Keratinocyte (primary cell): ENCODE data around the gene TPRX1. TPM values are rescaled to one million over a fixed set of nuclear protein-coding genes. Genes with fewer than 3 reads are reported as not detected.

ENCODE experiments used
- DNase-seq: peaks from one replicate; pipeline ENCODE4 v3.0.0-alpha.2; 2011; ENCODE audit warnings: low read depth, missing footprints, low spot score
- FAIRE-seq: peaks from 2 replicates; lab custom pipeline; 2011; peaks lifted over from hg19 to GRCh38; lab: Jason Lieb, UNC
- H2AFZ ChIP-seq: 2 replicates; pipeline ENCODE4 v1.6.0; 2012; ENCODE audit warnings: low read length, control low read depth, inconsistent platforms; ENCODE audit not compliant: control insufficient read depth
- H3K27ac ChIP-seq: 2 replicates; pipeline ENCODE4 v1.5.1; 2011; ENCODE audit warnings: low read length; ENCODE audit not compliant: control insufficient read depth, insufficient read depth
- H3K27me3 ChIP-seq: 3 replicates; pipeline ENCODE4 v1.6.0; 2011; ENCODE audit warnings: low read length; ENCODE audit not compliant: control insufficient read depth, insufficient read depth; ENCODE audit errors: extremely low read depth
- H3K36me3 ChIP-seq, 2 experiments: 2 replicates in 1 of 2; 3 replicates in 1 of 2; pipeline ENCODE4 v1.5.1; 2011; ENCODE audit warnings: low read length in 2 of 2, mild to moderate bottlenecking in 1 of 2; ENCODE audit not compliant: control insufficient read depth in 2 of 2, insufficient read depth in 2 of 2; ENCODE audit errors: extremely low read depth in 1 of 2
- H3K4me1 ChIP-seq: 3 replicates; pipeline ENCODE4 v1.5.1; 2011; ENCODE audit warnings: low read length; ENCODE audit not compliant: control insufficient read depth, insufficient read depth; ENCODE audit errors: extremely low read depth
- H3K4me2 ChIP-seq: 3 replicates; pipeline ENCODE4 v1.6.0; 2011; ENCODE audit warnings: low read depth, low read length; ENCODE audit not compliant: control insufficient read depth, insufficient read depth; ENCODE audit errors: extremely low read depth
- H3K4me3 ChIP-seq, 3 experiments: fragments of 200-600 bp in 1 of 3; sonication (generic) in 1 of 3; 2 replicates in 2 of 3; 3 replicates in 1 of 3; pipeline ENCODE4 v1.5.1; 2011 to 2016; ENCODE audit warnings: low read length in 3 of 3, mild to moderate bottlenecking in 3 of 3, control low read depth in 2 of 3, inconsistent platforms in 1 of 3, low read depth in 1 of 3, mixed read lengths in 1 of 3, mixed run types in 1 of 3, moderate library complexity in 1 of 3; ENCODE audit not compliant: control insufficient read depth in 2 of 3, insufficient read depth in 2 of 3; ENCODE audit errors: extremely low read depth in 1 of 3
- H3K79me2 ChIP-seq: 2 replicates; pipeline ENCODE4 v1.6.0; 2012; ENCODE audit warnings: low read length; ENCODE audit not compliant: control insufficient read depth, insufficient read depth
- H3K9ac ChIP-seq: 3 replicates; pipeline ENCODE4 v1.6.0; 2011; ENCODE audit warnings: low read length; ENCODE audit not compliant: control insufficient read depth, insufficient read depth; ENCODE audit errors: extremely low read depth
- H3K9me1 ChIP-seq: 3 replicates; pipeline ENCODE4 v1.6.0; 2011; ENCODE audit warnings: low read length; ENCODE audit not compliant: control insufficient read depth, insufficient read depth; ENCODE audit errors: extremely low read depth
- H3K9me3 ChIP-seq: 2 replicates; pipeline ENCODE4 v1.5.1; 2012; ENCODE audit warnings: low read depth, low read length; ENCODE audit not compliant: control insufficient read depth
- H4K20me1 ChIP-seq: 3 replicates; pipeline ENCODE4 v1.6.0; 2011; ENCODE audit warnings: low read length; ENCODE audit not compliant: control insufficient read depth, insufficient read depth; ENCODE audit errors: extremely low read depth
- CTCF ChIP-seq, 3 experiments: IDR thresholded peaks in 1 of 3; conservative IDR thresholded peaks in 1 of 3; optimal IDR thresholded peaks in 1 of 3; 2 replicates in 2 of 3; 3 replicates in 1 of 3; pipeline versions ENCODE3 to v1.5.1; 2011; ENCODE audit warnings: low read length in 3 of 3, mild to moderate bottlenecking in 3 of 3, moderate library complexity in 2 of 3, control low read depth in 1 of 3, inconsistent platforms in 1 of 3; ENCODE audit not compliant: insufficient read depth in 2 of 3; ENCODE audit errors: extremely low read depth in 1 of 3
- EZH2 ChIP-seq: IDR thresholded peaks from one replicate; pipeline ENCODE4 v1.6.1; 2012; ENCODE audit warnings: inconsistent platforms, mild to moderate bottlenecking, low read length, moderate library complexity
- dilution Hi-C: fragments of 300-500 bp; cut with MboI; formaldehyde crosslinking; loops from one replicate; pipeline ENCODE4 v1.7.0; 2020; ENCODE audit warnings: low sequenced_read_pairs; ENCODE audit not compliant: extremely low pct_ligation_motif_present
- polyA plus RNA-seq, 5 experiments: library from polyadenylated mRNA; depleted of rRNA in 3 of 5; stranded (reverse) in 3 of 5; stranded (forward) in 1 of 5; unstranded in 1 of 5; fragments of >200 nt; gene quantifications; 1 replicate in 1 of 5; 2 replicates in 3 of 5; 3 replicates in 1 of 5; pipeline versions ENCODE4 v1.2.1 to v1.2.3, GENCODE V29; 2011 to 2012; ENCODE audit warnings: missing spikeins in 2 of 5, low read depth in 1 of 5, low replicate concordance in 1 of 5

The TPRX1 gene
- polyA plus RNA-seq, 1 donor (not counting 4 experiments of a cell fraction or from before 2014, with no cell fraction given): not detected

- DNase-seq (no peak), FAIRE-seq (no peak)
- Histone ChIP-seq H3K9me3 (no peaks in the 10 kb centered on the region), H3K27ac (no peak overlapping the region), H3K4me2 (no peak overlapping the region), H3K9me1 (no peaks in the 10 kb centered on the region), H3K4me3 (no peak overlapping the region), H3K36me3 (no peaks in the 10 kb centered on the region), H2AFZ (no peak overlapping the region), H3K27me3 (no peaks in the 10 kb centered on the region), H3K9ac (no peak overlapping the region), H3K79me2 (no peaks in the 10 kb centered on the region), H4K20me1 (no peaks in the 10 kb centered on the region), H3K4me1 (no peaks in the 10 kb centered on the region)
- dilution Hi-C loops: no loop called here
- no peak for TF ChIP-seq CTCF (optimal IDR thresholded peaks at IDR 0.05 in 1 of 3, IDR thresholded peaks at IDR 0.05 in 1 of 3, conservative IDR thresholded peaks at IDR 0.05 in 1 of 3; ENCODE audit: extremely low read depth in 1 of 3, insufficient read depth in 2 of 3, low read length in 3 of 3)
- no peak for TF ChIP-seq EZH2
Measured at GRCh38 chr19:47813995-47814328, 9.6 kb upstream of the TPRX1 start.

GRCh38 chr19:47813304-47813994, 9.1 kb upstream of the TPRX1 start:
- Histone ChIP-seq H3K4me2 (no peak overlapping the region), H4K20me1 (no peaks in the 10 kb centered on the region), H2AFZ (no peak overlapping the region), H3K36me3 (no peaks in the 10 kb centered on the region), H3K4me1 (no peaks in the 10 kb centered on the region), H3K9me3 (no peaks in the 10 kb centered on the region), H3K9ac (no peak overlapping the region), H3K79me2 (no peaks in the 10 kb centered on the region), H3K9me1 (no peaks in the 10 kb centered on the region), H3K27ac (no peak overlapping the region), H3K4me3 (no peak overlapping the region), H3K27me3 (no peaks in the 10 kb centered on the region)
- FAIRE-seq: no peak
- TF ChIP-seq EZH2 (no peak), CTCF (optimal IDR thresholded peaks at IDR 0.05 in 1 of 3, IDR thresholded peaks at IDR 0.05 in 1 of 3, conservative IDR thresholded peaks at IDR 0.05 in 1 of 3; ENCODE audit: extremely low read depth in 1 of 3, insufficient read depth in 2 of 3, low read length in 3 of 3) (peak; percentile 36 to 81 (median 76))
- no peak for DNase-seq
- dilution Hi-C loops: no loop called here
